GM19025 (cell line): Measurements from ENCODE around the gene TNFRSF18.

Experiments used
- ATAC-seq: cut with Tn5 transposase; IDR thresholded peaks from one replicate; pipeline ENCODE4 v1.9.1; 2021; ENCODE audit warnings: mild to moderate bottlenecking, low read depth, moderate library complexity; ENCODE audit not compliant: unreplicated experiment

Gene TNFRSF18

GRCh38 chr1:1167841-1168450 lies 38.4 kb downstream of the TNFRSF18 start:
- no peak for ATAC-seq

GRCh38 chr1:1167398-1167821 lies 39.0 kb downstream of the TNFRSF18 start:
- ATAC-seq = no peak

DNA sequence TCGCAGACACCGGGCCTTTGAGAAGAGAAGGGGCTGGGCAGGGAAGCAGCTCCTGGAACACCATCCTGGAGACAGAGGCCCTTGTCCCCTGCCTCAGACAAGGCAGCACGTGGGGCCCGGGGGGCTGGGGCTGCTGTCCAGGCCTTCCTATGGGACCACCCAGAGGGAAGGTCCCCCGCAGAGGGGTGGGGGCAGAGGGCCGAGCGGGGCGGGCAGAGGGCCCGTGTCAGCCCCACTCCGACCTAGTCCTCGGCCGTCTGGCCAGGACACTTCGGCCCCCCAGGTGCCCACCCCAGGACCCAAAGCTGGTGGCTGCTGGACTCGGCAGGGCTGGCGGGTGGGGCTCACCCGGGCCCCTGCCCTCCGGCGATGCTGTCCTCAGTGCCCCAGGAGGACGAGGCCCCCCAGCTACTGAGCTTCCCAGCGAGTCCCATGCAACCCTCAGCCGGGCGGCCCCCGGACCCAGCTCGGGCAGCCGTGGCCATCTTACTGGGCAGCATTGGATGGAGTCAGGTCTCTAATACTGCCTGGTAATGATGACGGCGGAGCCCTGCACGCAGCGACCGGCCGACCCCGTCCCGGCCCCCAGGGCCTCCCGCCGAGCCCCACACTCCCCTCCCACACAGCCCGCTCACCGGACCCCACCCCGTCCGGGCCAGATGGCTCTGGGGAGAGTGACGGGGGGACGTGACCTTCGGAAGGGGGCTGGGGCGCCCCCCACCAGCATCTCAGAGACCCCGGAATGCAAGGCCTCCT lies 39.6 kb downstream of the TNFRSF18 start:
- ATAC-seq = no peak

GRCh38 chr1:1165900-1166421 lies 40.4 kb downstream of the TNFRSF18 start:
- ATAC-seq = no peak

DNA sequence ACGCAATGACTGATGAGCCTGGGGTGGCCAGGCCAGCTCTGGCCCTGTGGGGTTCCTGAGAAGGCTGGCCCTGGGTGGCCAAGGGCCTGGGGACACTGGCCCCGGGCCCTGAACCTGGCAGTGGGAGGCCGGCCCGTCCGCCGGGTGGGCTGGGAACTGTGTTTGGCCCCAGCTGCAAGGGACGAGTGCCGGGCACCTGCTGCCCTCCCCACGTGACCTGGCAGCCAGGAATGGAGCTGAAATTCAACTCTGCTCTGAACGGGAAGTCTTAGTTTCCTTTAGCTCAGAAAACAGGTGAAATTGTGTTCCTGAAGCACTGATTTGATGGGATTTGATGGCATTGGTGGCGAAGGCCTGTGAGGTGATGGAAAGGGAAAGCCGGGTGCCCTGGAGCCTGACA lies 40.9 kb downstream of the TNFRSF18 start:
- ATAC-seq = no peak

- ATAC-seq = no peak
These were observed 41.5 kb downstream of the TNFRSF18 start for GRCh38 chr1:1164701-1165451.

- no peak for ATAC-seq
These were observed 42.1 kb downstream of the TNFRSF18 start for GRCh38 chr1:1164361-1164700.

DNA sequence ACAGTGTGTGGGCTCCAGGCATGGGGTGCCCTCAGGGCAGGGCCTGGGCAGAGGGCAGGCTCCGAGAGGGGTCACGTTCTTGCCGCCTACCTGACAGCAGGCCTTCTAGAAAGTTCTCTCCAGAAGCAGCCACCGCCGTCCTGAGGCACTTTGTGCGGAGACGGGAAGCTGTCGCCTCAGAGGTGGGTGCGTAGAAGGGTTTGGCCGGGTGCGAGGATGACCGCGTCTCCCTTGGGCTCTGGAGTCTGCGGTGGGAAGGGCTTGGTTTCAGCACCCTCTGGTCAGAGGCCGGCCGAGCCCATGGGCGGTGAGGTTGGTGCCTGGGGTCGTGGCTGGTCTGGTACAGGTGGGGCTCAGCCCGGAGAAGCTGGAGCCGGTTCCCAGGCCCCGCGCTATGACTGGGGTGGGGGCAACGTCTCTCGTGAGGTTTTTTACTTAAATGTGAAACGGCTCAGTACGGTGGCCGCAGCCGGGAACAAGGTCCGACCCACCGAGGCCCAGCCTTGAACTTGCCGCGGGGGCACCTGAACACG lies 42.8 kb downstream of the TNFRSF18 start:
- ATAC-seq = no peak

- no peak for ATAC-seq
These were observed 43.5 kb downstream of the TNFRSF18 start for GRCh38 chr1:1162597-1163537.

DNA sequence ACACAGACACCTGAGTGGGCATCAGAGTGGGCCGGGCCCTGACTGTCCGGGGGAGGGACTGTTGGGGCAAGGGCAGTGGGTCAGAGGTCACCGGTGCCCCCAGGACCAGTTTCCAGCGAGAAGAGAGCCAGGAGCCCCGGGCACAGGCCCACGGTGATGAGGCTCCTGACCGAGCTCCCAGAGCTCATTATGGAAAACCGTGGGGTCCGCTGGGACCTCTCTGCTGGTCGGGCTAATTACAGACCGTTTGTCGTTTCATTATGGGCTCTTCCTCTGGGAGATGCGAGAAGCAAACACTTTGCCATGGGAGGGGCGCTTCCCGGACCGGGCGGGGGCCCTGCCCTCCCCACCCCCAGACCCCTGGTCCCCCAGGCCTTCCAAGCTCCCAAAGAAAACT lies 44.7 kb downstream of the TNFRSF18 start:
- ATAC-seq = no peak

DNA sequence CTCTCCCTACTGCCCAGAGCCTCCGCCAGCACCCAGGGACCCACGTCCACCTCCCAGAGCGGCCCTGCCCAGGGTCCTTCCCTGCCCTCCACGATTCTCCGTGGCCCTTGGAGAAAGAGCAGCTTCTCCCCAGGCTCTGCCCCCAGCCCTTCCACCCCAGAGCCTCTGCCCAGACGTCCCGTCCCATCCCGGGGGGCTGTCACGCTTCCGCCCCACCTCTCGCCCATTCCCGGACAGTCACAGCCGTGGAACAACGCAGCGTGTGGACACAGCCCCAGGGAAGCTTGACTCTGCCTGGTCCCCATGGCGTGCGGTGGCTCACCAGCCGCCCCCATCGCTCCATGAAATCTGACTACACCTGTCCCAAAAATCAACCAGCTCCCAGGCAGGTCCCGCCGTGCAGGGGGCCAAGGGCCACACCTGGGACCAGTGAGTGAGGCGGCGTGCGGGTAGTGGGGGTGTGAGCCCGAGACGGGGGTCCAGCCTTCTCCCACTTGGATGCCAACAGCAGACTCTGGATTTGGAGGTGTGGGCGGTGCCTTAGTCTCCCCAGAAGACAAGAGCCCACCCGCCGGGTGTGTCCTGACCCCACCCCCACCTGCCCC lies 45.2 kb downstream of the TNFRSF18 start:
- no peak for ATAC-seq

DNA sequence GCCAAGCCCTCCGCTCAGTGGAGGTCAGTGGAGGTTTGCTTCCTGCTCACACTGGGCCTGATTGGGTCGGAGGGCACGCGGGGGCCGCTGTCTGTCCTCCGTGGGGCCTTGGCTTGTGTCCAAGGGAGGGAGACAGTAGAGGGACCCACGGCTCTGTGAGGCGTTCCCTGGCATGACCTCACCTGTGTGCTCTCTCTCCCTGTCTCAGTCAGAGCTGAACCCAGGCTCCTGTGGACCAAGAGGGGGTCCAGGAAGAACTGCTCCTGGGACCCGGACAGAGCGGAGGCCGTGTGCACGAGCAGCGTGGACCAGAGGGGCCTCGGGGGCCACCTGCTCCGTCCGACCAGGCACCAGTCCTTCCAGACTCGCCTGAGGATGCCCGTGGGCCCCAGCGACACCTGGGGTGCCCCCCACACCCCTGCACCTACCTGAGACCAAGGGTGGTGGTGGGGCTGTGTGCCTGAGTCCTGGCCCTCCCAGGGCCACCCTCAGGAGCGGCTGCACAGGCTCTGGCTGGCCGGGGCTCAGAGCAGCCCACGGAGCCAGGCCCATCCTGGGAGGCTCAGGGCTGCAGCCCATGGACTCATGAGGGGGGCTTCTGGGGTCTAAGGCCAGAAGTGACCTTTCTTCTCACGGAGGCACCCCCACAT lies 46.0 kb downstream of the TNFRSF18 start:
- ATAC-seq = no peak

DNA sequence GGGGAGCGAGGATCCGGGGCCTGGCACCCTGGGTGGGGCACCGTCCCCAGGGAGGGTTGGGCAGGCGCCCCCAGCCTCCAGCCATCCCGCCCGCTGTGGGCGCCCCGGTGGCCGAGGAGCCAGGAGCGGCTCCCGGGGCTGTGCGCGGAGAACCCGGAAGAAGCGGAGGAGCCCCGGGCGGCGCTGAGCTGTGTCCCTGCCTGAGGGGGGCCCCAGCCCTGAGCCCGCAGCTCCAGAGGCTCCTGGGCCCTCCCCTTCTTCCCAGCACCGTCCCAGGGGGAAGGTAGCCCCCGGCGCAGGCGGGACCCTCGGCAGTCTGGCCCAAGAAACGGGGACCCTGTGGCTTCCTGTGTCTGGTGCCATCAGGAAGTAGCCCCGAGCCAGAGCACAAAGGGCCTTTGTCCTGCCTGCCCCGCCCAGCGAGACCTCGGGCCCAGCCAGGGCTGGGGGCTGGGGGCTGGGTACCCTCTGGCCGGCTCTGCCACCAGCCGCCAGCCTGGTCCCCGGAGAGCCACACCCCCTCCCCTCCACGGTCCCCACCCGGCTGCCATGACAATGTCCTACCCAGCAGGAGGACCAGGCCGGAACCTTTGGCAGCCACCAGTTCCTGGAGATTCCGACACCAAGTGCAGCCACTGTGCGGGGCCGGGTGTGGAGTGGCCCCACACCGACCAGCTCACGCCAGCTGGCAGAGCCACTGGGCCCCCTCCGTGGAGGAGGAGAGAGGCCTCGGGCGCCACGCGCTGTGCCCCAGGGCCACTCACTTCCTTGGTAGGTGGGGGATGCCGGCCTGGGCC lies 48.3 kb downstream of the TNFRSF18 start:
- no peak for ATAC-seq

GRCh38 chr1:1157426-1157913 lies 48.9 kb downstream of the TNFRSF18 start:
- ATAC-seq = no peak

- no peak for ATAC-seq
These were observed 49.4 kb downstream of the TNFRSF18 start for GRCh38 chr1:1157033-1157365.

DNA sequence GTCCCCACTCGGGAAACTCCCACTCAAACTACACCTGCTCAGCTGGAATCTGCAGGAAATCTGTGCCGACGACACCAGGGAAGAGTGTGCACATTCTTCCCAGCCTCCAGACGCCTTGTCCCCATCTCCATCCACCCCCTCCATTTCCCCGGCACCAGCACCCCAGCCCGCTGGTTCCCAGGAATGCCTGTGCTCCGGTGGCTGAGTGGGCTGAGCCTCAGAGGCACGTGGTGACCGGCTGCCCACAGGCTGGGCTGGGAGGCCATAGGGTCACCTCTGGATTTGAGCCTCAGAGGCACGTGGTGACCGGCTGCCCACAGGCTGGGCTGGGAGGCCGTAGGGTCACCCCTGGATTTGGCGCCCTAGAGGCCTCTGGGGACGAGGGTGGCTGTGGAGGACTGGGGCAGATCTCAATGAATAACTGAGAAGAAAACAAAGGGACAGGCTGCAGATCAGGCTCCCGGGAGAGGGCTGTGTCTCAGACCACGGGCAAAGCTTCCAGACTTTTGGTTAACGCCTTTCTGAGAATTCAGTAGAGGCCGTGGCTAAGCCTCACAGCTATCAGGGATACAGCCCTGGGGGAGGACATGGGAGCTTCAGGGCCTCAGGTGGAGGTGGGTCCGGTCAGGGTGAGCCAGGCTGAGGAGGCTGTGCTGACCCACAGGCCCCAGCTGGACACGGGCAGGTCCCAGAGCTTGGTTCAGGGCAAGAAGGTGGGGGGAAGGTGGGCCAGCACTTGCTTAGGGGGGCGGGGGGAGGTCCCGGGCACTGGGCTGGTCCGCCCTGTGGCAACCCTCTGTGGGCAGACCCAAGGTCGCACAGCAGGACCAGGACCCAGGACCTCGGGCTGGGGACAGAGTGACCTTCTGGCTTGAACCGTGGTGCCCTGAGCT lies 50.0 kb downstream of the TNFRSF18 start:
- no peak for ATAC-seq

DNA sequence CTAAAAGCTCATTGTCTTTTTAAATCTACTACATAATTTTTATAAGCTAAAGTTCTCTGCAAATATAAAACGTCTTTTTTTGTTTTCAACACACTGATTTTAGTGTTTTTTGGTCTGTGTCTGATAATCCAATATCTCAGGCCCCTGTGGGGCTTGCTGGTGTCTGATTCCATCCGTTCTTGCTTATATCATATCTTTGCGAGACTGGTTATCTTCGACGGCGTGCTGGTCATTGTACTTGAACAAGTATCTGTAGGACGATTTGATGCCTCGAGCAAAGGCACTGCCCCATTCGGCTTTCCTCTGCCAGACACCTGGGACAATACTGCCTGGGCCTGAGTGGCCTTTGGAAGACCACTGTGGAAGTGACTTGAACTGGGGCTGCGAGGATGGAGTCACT lies 51.1 kb downstream of the TNFRSF18 start:
- no peak for ATAC-seq
